K562 (cell line): ENCODE results near the gene SND1. TPM values are rescaled to one million over a fixed set of nuclear protein-coding genes. Genes with fewer than 3 reads are reported as not detected.

ENCODE experiments used
- FOXK2 ChIP-seq, 2 experiments: fragments of 450-650 bp; IDR thresholded peaks in 1 of 2; conservative IDR thresholded peaks in 1 of 2; 2 replicates each; pipeline ENCODE4 v1.6.1; 2016; ENCODE audit warnings: low read depth in 2 of 2, mild to moderate bottlenecking in 1 of 2
- HCFC1 ChIP-seq: IDR thresholded peaks from 2 replicates; pipeline ENCODE4 v1.6.1; 2012; ENCODE audit warnings: low read depth, low read length, improper control_type of control experiment
- MBD1 ChIP-seq: fragments of 250-450 bp; sonication (Bioruptor Pico); IDR thresholded peaks from 2 replicates; pipeline ENCODE4 v1.8.0; 2022; ENCODE audit warnings: inconsistent platforms
- NR4A1 ChIP-seq, 2 experiments: fragments of 250-450 bp in 1 of 2; fragments of 450-650 bp in 1 of 2; sonication (Bioruptor Pico) in 1 of 2; IDR thresholded peaks; 2 replicates each; pipeline versions ENCODE4 v1.4.0 to v1.6.1; 2016 to 2020; ENCODE audit warnings: mild to moderate bottlenecking in 2 of 2, missing compliant biosample characterization in 1 of 2, missing genetic modification characterization in 1 of 2, moderate library complexity in 1 of 2
- PHB2 ChIP-seq: fragments of 450-650 bp; IDR thresholded peaks from 2 replicates; pipeline ENCODE4 v1.6.1; 2017; ENCODE audit warnings: low read depth
- PML ChIP-seq: IDR thresholded peaks from 2 replicates; pipeline ENCODE4 v1.6.1; 2012; ENCODE audit warnings: low read length, inconsistent platforms
- POLR2AphosphoS5 ChIP-seq: IDR thresholded peaks from 2 replicates; pipeline ENCODE4 v1.6.1; 2011; ENCODE audit warnings: mild to moderate bottlenecking, low read depth, low read length, moderate library complexity; ENCODE audit not compliant: control insufficient read depth, insufficient read depth
- SMARCE1 ChIP-seq: fragments of 450-650 bp; IDR thresholded peaks from 2 replicates; pipeline ENCODE4 v1.7.1; 2016; ENCODE audit warnings: mild to moderate bottlenecking
- TCF15 ChIP-seq: fragments of 250-450 bp; sonication (Bioruptor Pico); IDR thresholded peaks from 2 replicates; pipeline ENCODE4 v1.8.0; 2022; ENCODE audit warnings: moderate library complexity, mild to moderate bottlenecking, inconsistent platforms
- ZEB2 ChIP-seq: fragments of 450-650 bp; IDR thresholded peaks from 2 replicates; pipeline ENCODE4 v1.6.1; 2016
- ZNF395 ChIP-seq: fragments of 200-800 bp; sonication (Bioruptor generic); IDR thresholded peaks from 2 replicates; pipeline ENCODE4 v1.6.1; 2017; ENCODE audit warnings: missing genetic modification characterization, missing compliant biosample characterization
- ZNF75A ChIP-seq: fragments of 450-650 bp; formaldehyde crosslinking; IDR thresholded peaks from 2 replicates; pipeline ENCODE4 v1.4.0; 2020; ENCODE audit warnings: mild to moderate bottlenecking
- ZNF778 ChIP-seq: fragments of 450-650 bp; formaldehyde crosslinking; IDR thresholded peaks from 2 replicates; pipeline ENCODE4 v1.4.0; 2020; ENCODE audit warnings: mild to moderate bottlenecking, moderate library complexity
- polyA plus RNA-seq, 8 experiments: library from polyadenylated mRNA; depleted of rRNA in 4 of 8; stranded (reverse) in 5 of 8; unstranded in 3 of 8; fragments of >200 nt; fragmentation: Nextera tagmentation in 2 of 8; fragmentation: Illumina TruSeq in 1 of 8; extraction: Ambion mirVana in 2 of 8; extraction: Trizol in 1 of 8; gene quantifications; 2 replicates each; pipeline versions ENCODE4 v1.2.1 to v1.2.3, GENCODE V29; 2011 to 2014; ENCODE audit warnings: inconsistent platforms in 1 of 8, missing spikeins in 1 of 8
- total RNA-seq, 7 experiments: library from RNA; depleted of rRNA in 6 of 7; stranded (reverse); fragments of >200 nt in 6 of 7; fragmentation: Illumina TruSeq in 2 of 7; extraction: Trizol in 2 of 7; gene quantifications; 2 replicates each; pipeline versions ENCODE4 v1.2.1 to v1.2.3, GENCODE V29; 2011 to 2021; ENCODE audit warnings: low replicate concordance in 1 of 7
- TF ChIP-seq, protein P1 (sequence below), 2 experiments: fragments of 150-350 bp in 1 of 2; IDR thresholded peaks; 2 replicates each; pipeline ENCODE4 v1.6.1; 2012 to 2016; ENCODE audit warnings: low read depth in 2 of 2, low read length in 2 of 2, mild to moderate bottlenecking in 1 of 2, moderate library complexity in 1 of 2
- TF ChIP-seq, protein P2 (sequence below): fragments of 200-800 bp; sonication (Bioruptor generic); IDR thresholded peaks from 2 replicates; pipeline ENCODE4 v1.6.1; 2017; ENCODE audit warnings: missing genetic modification characterization, missing compliant biosample characterization
- TF ChIP-seq, protein P3 (sequence below): fragments of 450-650 bp; formaldehyde crosslinking; IDR thresholded peaks from 2 replicates; pipeline ENCODE4 v1.4.0; 2020; ENCODE audit warnings: mild to moderate bottlenecking, mixed read lengths

SND1 gene
- total and polyA plus RNA-seq, 9 of the 15 experiments (the other 6 are each of a cell fraction or from before 2014, with no cell fraction given) = 46.5 to 307 (median 191) TPM

GRCh38 chr7:127892488-127893314 lies 240.7 kb downstream of the SND1 start (continued):
- TF ChIP-seq ZNF395 (CRISPR knock-in tag) (0 out of 2 replicates have a peak, but pooled peaks have one; percentile 60), ZNF75A (CRISPR knock-in tag) (peak; percentile 65; the same call in 1 of the 2 replicates), MBD1 (no peak), SMARCE1 (peak; percentile 95), HCFC1 (no peak), ZEB2 (peak; percentile 87), NR4A1 (CRISPR knock-in tag; IDR thresholded peaks at IDR 0.05) (no peak), NR4A1 (tag; IDR thresholded peaks at IDR 0.05) (no peak), PML (peak; percentile 88), TCF15 (CRISPR knock-in tag) (peak; percentile 76; the same call in 1 of the 2 replicates), PHB2 (no peak), POLR2AphosphoS5 (peak; percentile 90), FOXK2 (conservative IDR thresholded peaks at IDR 0.05 in 1 of 2, IDR thresholded peaks at IDR 0.05 in 1 of 2; ENCODE audit: low read depth in 2 of 2) (peak; percentile 84 to 90), ZNF778 (CRISPR knock-in tag) (no peak)
- TF ChIP-seq, protein P1, sequence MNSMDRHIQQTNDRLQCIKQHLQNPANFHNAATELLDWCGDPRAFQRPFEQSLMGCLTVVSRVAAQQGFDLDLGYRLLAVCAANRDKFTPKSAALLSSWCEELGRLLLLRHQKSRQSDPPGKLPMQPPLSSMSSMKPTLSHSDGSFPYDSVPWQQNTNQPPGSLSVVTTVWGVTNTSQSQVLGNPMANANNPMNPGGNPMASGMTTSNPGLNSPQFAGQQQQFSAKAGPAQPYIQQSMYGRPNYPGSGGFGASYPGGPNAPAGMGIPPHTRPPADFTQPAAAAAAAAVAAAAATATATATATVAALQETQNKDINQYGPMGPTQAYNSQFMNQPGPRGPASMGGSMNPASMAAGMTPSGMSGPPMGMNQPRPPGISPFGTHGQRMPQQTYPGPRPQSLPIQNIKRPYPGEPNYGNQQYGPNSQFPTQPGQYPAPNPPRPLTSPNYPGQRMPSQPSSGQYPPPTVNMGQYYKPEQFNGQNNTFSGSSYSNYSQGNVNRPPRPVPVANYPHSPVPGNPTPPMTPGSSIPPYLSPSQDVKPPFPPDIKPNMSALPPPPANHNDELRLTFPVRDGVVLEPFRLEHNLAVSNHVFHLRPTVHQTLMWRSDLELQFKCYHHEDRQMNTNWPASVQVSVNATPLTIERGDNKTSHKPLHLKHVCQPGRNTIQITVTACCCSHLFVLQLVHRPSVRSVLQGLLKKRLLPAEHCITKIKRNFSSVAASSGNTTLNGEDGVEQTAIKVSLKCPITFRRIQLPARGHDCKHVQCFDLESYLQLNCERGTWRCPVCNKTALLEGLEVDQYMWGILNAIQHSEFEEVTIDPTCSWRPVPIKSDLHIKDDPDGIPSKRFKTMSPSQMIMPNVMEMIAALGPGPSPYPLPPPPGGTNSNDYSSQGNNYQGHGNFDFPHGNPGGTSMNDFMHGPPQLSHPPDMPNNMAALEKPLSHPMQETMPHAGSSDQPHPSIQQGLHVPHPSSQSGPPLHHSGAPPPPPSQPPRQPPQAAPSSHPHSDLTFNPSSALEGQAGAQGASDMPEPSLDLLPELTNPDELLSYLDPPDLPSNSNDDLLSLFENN (IDR thresholded peaks at IDR 0.05; ENCODE audit: low read depth in 2 of 2, low read length in 2 of 2) = peak in 1 of 2 experiments; percentile 64; a peak in 2 of 4 replicates
- TF ChIP-seq, protein P2, sequence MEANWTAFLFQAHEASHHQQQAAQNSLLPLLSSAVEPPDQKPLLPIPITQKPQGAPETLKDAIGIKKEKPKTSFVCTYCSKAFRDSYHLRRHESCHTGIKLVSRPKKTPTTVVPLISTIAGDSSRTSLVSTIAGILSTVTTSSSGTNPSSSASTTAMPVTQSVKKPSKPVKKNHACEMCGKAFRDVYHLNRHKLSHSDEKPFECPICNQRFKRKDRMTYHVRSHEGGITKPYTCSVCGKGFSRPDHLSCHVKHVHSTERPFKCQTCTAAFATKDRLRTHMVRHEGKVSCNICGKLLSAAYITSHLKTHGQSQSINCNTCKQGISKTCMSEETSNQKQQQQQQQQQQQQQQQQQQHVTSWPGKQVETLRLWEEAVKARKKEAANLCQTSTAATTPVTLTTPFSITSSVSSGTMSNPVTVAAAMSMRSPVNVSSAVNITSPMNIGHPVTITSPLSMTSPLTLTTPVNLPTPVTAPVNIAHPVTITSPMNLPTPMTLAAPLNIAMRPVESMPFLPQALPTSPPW = peak; percentile 71
- TF ChIP-seq, protein P3, sequence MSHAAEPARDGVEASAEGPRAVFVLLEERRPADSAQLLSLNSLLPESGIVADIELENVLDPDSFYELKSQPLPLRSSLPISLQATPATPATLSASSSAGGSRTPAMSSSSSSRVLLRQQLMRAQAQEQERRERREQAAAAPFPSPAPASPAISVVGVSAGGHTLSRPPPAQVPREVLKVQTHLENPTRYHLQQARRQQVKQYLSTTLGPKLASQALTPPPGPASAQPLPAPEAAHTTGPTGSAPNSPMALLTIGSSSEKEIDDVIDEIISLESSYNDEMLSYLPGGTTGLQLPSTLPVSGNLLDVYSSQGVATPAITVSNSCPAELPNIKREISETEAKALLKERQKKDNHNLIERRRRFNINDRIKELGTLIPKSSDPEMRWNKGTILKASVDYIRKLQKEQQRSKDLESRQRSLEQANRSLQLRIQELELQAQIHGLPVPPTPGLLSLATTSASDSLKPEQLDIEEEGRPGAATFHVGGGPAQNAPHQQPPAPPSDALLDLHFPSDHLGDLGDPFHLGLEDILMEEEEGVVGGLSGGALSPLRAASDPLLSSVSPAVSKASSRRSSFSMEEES (CRISPR knock-in tag) = no peak
